PFSK-1 (cell line): ENCODE results near the gene SPINDOC.

Source experiments
- FOXP2 ChIP-seq: optimal IDR thresholded peaks from 2 replicates; pipeline ENCODE3; 2011; ENCODE audit warnings: borderline replicate concordance, control low read depth, inconsistent platforms; ENCODE audit not compliant: insufficient read depth; ENCODE audit errors: extremely low read length, extremely low read depth
- POLR2AphosphoS5 ChIP-seq: IDR thresholded peaks from 2 replicates; pipeline ENCODE4 v1.6.1; 2012; ENCODE audit warnings: low read depth, mild to moderate bottlenecking, control low read depth, low read length, moderate library complexity
- SIN3A ChIP-seq: IDR thresholded peaks from 2 replicates; pipeline ENCODE4 v1.6.1; 2012; ENCODE audit warnings: mild to moderate bottlenecking, low read length, moderate library complexity, borderline replicate concordance; ENCODE audit not compliant: insufficient read depth
- TAF1 ChIP-seq: IDR thresholded peaks from 2 replicates; pipeline ENCODE4 v1.6.1; 2012; ENCODE audit warnings: low read length, control low read depth, borderline replicate concordance; ENCODE audit not compliant: insufficient read depth
- TF ChIP-seq, protein P1 (sequence below), 2 experiments: IDR thresholded peaks; 2 replicates each; pipeline versions ENCODE4 v1.6.1 to v1.8.0; 2011 to 2012; ENCODE audit warnings: low read depth in 2 of 2, low read length in 2 of 2, control low read depth in 1 of 2, inconsistent platforms in 1 of 2, mild to moderate bottlenecking in 1 of 2, moderate library complexity in 1 of 2; ENCODE audit not compliant: insufficient read depth in 1 of 2

Gene SPINDOC

DNA sequence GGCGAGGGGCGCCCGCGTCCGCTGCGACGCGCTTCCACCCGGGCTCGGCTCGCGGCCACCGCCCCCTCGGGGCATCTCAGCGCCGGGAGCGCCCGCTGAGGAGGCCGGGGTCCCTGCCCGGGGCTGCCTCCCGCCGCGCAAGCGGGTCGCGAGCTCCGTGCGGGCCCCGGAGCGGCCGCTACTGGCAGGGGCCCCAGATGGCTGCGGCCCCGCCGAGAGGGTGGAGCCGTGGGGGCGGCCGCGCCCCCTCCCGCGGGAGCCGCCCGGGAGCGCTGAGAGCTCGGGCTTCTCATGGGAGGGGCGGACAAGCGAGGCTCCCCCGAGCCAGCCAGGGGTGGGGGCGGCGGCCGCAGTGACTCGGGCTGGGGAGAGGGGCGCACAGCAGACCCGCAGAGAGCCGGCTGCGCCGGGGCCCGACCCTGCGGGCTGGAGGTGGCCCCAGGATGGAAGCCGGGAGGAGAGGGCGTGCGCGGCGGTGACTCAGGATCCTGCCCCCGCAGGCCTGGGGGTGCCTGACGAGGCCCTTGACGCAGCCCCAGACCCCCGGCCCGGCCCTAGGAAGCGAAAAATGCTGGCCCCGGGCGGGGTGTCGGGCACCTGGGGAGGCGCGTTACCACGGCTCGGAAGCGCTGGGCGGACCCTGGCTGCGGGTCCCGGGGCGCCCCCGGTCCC, 44.1 kb upstream of the SPINDOC start:
- TF ChIP-seq FOXP2 (no peak), SIN3A (no peak), POLR2AphosphoS5 (no peak; the same call in 1 of the 2 replicates), TAF1 (no peak)
- TF ChIP-seq, protein P1, sequence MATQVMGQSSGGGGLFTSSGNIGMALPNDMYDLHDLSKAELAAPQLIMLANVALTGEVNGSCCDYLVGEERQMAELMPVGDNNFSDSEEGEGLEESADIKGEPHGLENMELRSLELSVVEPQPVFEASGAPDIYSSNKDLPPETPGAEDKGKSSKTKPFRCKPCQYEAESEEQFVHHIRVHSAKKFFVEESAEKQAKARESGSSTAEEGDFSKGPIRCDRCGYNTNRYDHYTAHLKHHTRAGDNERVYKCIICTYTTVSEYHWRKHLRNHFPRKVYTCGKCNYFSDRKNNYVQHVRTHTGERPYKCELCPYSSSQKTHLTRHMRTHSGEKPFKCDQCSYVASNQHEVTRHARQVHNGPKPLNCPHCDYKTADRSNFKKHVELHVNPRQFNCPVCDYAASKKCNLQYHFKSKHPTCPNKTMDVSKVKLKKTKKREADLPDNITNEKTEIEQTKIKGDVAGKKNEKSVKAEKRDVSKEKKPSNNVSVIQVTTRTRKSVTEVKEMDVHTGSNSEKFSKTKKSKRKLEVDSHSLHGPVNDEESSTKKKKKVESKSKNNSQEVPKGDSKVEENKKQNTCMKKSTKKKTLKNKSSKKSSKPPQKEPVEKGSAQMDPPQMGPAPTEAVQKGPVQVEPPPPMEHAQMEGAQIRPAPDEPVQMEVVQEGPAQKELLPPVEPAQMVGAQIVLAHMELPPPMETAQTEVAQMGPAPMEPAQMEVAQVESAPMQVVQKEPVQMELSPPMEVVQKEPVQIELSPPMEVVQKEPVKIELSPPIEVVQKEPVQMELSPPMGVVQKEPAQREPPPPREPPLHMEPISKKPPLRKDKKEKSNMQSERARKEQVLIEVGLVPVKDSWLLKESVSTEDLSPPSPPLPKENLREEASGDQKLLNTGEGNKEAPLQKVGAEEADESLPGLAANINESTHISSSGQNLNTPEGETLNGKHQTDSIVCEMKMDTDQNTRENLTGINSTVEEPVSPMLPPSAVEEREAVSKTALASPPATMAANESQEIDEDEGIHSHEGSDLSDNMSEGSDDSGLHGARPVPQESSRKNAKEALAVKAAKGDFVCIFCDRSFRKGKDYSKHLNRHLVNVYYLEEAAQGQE (IDR thresholded peaks at IDR 0.05; ENCODE audit: insufficient read depth in 1 of 2, low read depth in 2 of 2, low read length in 2 of 2): no peak

DNA sequence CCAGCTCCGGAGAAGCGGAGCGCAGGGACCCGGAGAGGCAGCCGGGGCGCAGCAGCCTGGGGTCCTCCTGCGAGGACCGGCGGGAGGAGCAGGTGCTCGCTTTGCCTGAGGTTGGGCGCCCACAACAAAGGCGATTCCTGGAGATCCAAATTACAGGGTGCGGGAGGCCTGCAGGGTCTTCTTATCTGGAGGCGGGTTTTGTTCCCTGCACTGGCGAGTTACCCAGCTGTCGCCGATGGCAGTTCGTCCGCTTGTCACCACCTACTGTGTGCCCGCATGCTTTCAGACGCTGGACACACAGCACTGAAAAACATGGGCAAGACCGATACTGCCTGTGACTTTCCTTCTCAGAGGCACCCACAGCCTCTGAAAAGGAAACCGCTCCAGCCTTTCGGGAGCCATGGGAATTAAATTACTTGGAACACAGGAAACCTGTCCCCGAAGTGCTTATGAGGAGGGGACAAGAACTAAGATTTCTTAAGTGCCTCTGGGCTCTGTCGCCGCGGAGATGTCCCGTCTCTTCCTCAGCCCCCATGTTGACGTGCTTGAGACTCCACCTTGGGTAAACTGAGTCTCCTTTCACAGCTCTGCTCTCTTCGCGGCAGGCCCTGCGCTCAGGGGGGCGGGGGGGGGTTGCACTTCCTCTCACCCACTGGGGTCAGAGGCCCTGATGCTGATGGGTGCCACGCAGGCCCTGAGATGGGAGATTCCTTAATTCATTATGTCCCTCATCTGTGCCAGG, 43.4 kb upstream of the SPINDOC start:
- TF ChIP-seq, protein P1 (IDR thresholded peaks at IDR 0.05; ENCODE audit: insufficient read depth in 1 of 2, low read depth in 2 of 2, low read length in 2 of 2): no peak
- TF ChIP-seq SIN3A: no peak
- TF ChIP-seq TAF1: no peak
- no peak for TF ChIP-seq POLR2AphosphoS5

DNA sequence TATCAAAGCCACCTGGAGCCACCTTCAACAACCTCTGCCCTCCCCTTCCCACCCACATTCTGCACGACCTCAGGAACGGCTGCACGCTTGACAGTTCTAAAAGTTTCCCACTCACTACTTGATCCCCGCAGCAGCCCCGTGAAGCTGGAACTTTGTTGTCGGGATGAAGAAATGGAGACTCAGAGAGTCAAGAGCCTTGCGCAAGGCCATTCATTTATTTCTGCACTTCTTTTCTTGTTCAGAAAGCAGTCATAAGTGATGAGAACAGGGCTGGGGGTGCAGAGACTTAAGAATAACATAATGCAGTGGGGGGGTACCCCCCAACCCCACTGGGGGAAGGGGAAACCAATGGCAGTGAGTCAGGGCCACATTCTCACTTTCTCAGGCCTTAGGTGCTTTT, 42.5 kb upstream of the SPINDOC start:
- TF ChIP-seq FOXP2 (no peak), SIN3A (no peak)
- TF ChIP-seq, protein P1 (IDR thresholded peaks at IDR 0.05; ENCODE audit: insufficient read depth in 1 of 2, low read depth in 2 of 2, low read length in 2 of 2): no peak

DNA sequence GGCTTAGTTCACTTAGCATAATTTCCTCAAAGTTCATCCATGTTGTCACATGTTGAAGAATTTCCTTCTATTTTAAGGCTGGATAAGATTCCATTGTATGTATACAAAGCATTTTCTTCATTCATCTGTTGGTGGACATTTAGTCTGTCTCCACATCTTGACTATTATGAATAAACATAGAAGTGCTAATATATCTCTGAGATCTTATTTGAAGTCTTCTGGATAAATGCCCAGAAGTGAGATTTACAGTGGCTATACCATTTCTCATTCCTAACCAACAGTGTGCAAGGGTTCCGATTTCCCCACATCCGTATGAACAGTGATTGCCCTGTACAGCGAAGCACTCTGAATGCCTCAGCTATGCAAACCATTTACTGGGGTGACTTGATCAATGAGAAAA, 38.1 kb upstream of the SPINDOC start:
- TF ChIP-seq, protein P1 (IDR thresholded peaks at IDR 0.05; ENCODE audit: insufficient read depth in 1 of 2, low read depth in 2 of 2, low read length in 2 of 2): no peak
- no peak for TF ChIP-seq TAF1
- TF ChIP-seq SIN3A: no peak
- TF ChIP-seq POLR2AphosphoS5: no peak
- no peak for TF ChIP-seq FOXP2

DNA sequence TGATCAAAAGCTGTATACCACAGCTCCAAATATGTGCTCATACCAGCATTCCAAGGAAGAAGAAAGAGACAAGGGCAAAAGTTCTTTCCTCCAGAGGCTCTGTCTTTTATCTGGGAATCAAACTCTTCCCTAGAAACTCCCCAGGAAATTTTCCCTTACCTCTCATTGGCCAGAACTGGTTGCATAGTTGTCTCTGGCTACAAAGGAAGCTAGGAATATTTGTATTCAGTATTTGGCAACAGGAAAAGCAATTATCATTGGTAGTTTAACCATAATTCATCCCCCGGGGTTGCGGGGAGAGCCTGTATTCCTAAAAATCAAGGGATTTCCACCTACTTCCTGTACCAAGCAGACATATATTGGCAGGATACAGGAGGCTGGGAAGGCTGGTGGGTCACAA, 34.2 kb upstream of the SPINDOC start:
- TF ChIP-seq TAF1: no peak
- TF ChIP-seq SIN3A: no peak
- TF ChIP-seq POLR2AphosphoS5: no peak
- no peak for TF ChIP-seq FOXP2
- TF ChIP-seq, protein P1 (IDR thresholded peaks at IDR 0.05; ENCODE audit: insufficient read depth in 1 of 2, low read depth in 2 of 2, low read length in 2 of 2): no peak
